Caco-2 (cell line): ENCODE data around the gene MGAM2. TPM values are rescaled to one million over a fixed set of nuclear protein-coding genes. Genes with fewer than 3 reads are reported as not detected.
"Not testable (repeated sequence)": the region's sequence is repeated elsewhere in the genome, so short reads cannot be mapped to it uniquely, and the experiment has no call there.

ENCODE experiments used
- BruUV-seq: library from RNA; stranded (reverse); fragments of 400-500 nt; replicated peaks from 2 replicates; lab custom pipeline; 2021; lab: Mats Ljungman, UMichigan
- CTCF ChIA-PET: fragments of 300-600 bp; sonication (Branson Sonifier 250); formaldehyde crosslinking; loops from one replicate; lab custom pipeline; 2022; ENCODE audit warnings: antibody characterized with exemption; lab: Charles Lee
- POLR2A ChIA-PET: fragments of 300-600 bp; sonication (Branson Sonifier 250); formaldehyde crosslinking; loops from one replicate; lab custom pipeline; 2022; ENCODE audit warnings: antibody characterized with exemption; lab: Charles Lee
- DNase-seq, 2 experiments: peaks; one replicate each; pipeline versions ENCODE4 v3.0.0 to v3.0.0-alpha.2; 2020 to 2022
- H3K27me3 ChIP-seq: replicated peaks from 2 replicates; pipeline ENCODE4 v1.6.0; 2011; ENCODE audit warnings: low read length; ENCODE audit not compliant: control insufficient read depth, insufficient read depth
- H3K36me3 ChIP-seq: 2 replicates; pipeline ENCODE4 v1.5.1; 2011; ENCODE audit warnings: low read length; ENCODE audit not compliant: control insufficient read depth, insufficient read depth
- H3K4me1 ChIP-seq: fragments of 250-450 bp; sonication (Bioruptor Pico); 2 replicates; pipeline ENCODE4 v1.5.1; 2020; ENCODE audit warnings: mild to moderate bottlenecking
- H3K4me3 ChIP-seq: 2 replicates; pipeline ENCODE4 v1.5.1; 2011; ENCODE audit warnings: low read depth, mild to moderate bottlenecking, control low read depth, low read length
- H3K9me3 ChIP-seq: fragments of 250-450 bp; sonication (Bioruptor Pico); 2 replicates; pipeline ENCODE4 v1.5.1; 2020; ENCODE audit warnings: mild to moderate bottlenecking, moderate library complexity
- H3K27ac Mint-ChIP-seq: one replicate; pipeline ENCODE4 v1.8.0; 2022; ENCODE audit warnings: mixed read lengths; ENCODE audit not compliant: unreplicated experiment
- H3K27me3 Mint-ChIP-seq: one replicate; pipeline ENCODE4 v1.8.0; 2022; ENCODE audit warnings: mixed read lengths; ENCODE audit not compliant: insufficient read depth, unreplicated experiment
- H3K36me3 Mint-ChIP-seq: one replicate; pipeline ENCODE4 v1.8.0; 2022; ENCODE audit warnings: mild to moderate bottlenecking, mixed read lengths; ENCODE audit not compliant: insufficient read depth, unreplicated experiment
- H3K4me1 Mint-ChIP-seq: one replicate; pipeline ENCODE4 v1.8.0; 2022; ENCODE audit warnings: low read depth, mixed read lengths; ENCODE audit not compliant: unreplicated experiment
- H3K4me3 Mint-ChIP-seq: one replicate; pipeline ENCODE4 v1.8.0; 2022; ENCODE audit warnings: mild to moderate bottlenecking, moderate library complexity, mixed read lengths; ENCODE audit not compliant: unreplicated experiment
- H3K9me3 Mint-ChIP-seq: one replicate; pipeline ENCODE4 v1.8.0; 2022; ENCODE audit warnings: mixed read lengths; ENCODE audit not compliant: unreplicated experiment
- intact Hi-C: fragments of 100-400 bp; cut with micrococcal nuclease; formaldehyde crosslinking; loops from one replicate; pipeline ENCODE4 v1.10.0; 2022; ENCODE audit not compliant: unreplicated experiment
- total RNA-seq: library from RNA; stranded (reverse); gene quantifications from 2 replicates; pipeline ENCODE4 v1.2.3, GENCODE V29; 2022
- TF ChIP-seq, protein P1 (sequence below), 2 experiments: fragments of 200-600 bp in 1 of 2; IDR thresholded peaks; 1 replicate in 1 of 2; 2 replicates in 1 of 2; pipeline versions ENCODE4 v1.5.1 to v1.8.0; 2011 to 2022; ENCODE audit warnings: antibody characterized with exemption in 1 of 2, control low read depth in 1 of 2, inconsistent platforms in 1 of 2, low read depth in 1 of 2, low read length in 1 of 2, mild to moderate bottlenecking in 1 of 2, moderate library complexity in 1 of 2; ENCODE audit not compliant: insufficient read depth in 1 of 2, severe bottlenecking in 1 of 2, unreplicated experiment in 1 of 2

The MGAM2 gene
- total RNA-seq, 1 experiment from 2014 or later = 0.70 TPM

DNA sequence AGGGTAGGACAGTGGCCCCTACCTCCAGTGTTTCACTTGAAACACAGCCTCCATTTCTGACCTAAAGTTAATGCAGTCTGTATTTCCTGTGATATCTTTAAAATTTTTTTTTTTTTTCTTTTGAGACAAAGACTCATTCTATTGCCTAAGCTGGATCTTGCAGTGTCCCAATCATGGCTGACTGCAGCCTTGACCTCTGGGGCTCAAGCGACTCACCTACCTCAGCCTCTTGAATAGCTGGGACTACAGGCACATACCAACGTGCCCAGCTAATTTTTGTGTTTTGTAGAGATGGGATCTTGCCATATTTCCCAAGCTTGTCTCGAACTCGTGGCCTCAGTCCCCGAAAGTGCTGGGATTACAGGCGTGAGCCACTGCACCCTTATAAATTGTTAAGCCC, 16.7 kb upstream of the MGAM2 start:
- H3K4me1 ChIP-seq = peaks cover 3% of the 10 kb centered on the region; the same call in 1 of the 2 replicates
- no peaks in the 10 kb centered on the region for H3K9me3 ChIP-seq
- no peak for DNase-seq
- Mint-ChIP-seq H3K27me3 (no peaks in the 10 kb centered on the region), H3K4me3 (no peak overlapping the region), H3K36me3 (no peaks in the 10 kb centered on the region), H3K27ac (no peak overlapping the region), H3K9me3 (no peaks in the 10 kb centered on the region), H3K4me1 (peaks cover 8% of the 10 kb centered on the region)
- BruUV-seq = no TSS peak
- CTCF ChIA-PET = no interaction called here
- POLR2A ChIA-PET = no interaction called here
- TF ChIP-seq, protein P1, sequence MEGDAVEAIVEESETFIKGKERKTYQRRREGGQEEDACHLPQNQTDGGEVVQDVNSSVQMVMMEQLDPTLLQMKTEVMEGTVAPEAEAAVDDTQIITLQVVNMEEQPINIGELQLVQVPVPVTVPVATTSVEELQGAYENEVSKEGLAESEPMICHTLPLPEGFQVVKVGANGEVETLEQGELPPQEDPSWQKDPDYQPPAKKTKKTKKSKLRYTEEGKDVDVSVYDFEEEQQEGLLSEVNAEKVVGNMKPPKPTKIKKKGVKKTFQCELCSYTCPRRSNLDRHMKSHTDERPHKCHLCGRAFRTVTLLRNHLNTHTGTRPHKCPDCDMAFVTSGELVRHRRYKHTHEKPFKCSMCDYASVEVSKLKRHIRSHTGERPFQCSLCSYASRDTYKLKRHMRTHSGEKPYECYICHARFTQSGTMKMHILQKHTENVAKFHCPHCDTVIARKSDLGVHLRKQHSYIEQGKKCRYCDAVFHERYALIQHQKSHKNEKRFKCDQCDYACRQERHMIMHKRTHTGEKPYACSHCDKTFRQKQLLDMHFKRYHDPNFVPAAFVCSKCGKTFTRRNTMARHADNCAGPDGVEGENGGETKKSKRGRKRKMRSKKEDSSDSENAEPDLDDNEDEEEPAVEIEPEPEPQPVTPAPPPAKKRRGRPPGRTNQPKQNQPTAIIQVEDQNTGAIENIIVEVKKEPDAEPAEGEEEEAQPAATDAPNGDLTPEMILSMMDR (IDR thresholded peaks at IDR 0.05; ENCODE audit: insufficient read depth in 1 of 2, low read depth in 1 of 2, low read length in 1 of 2, severe bottlenecking in 1 of 2, unreplicated experiment in 1 of 2) = no peak
- intact Hi-C loops = loop anchor here (1.0 to 5.0 kb wide), 2 partner anchors 31 to 98 kb away; partner anchors contain the start of gene MGAM
- H3K36me3 ChIP-seq = no peaks in the 10 kb centered on the region
- H3K27me3 ChIP-seq = no peaks in the 10 kb centered on the region
- H3K4me3 ChIP-seq = no peak overlapping the region

GRCh38 chr7:142097571-142097970, 13.9 kb upstream of the MGAM2 start:
- H3K36me3 ChIP-seq = no peaks in the 10 kb centered on the region
- no peaks in the 10 kb centered on the region for H3K27me3 Mint-ChIP-seq
- BruUV-seq = no TSS peak
- no peak overlapping the region for H3K4me3 ChIP-seq
- CTCF ChIA-PET = no interaction called here
- H3K4me1 Mint-ChIP-seq = peaks cover 16% of the 10 kb centered on the region
- H3K9me3 ChIP-seq = no peaks in the 10 kb centered on the region
- H3K27me3 ChIP-seq = no peaks in the 10 kb centered on the region
- TF ChIP-seq, protein P1 (IDR thresholded peaks at IDR 0.05; ENCODE audit: insufficient read depth in 1 of 2, low read depth in 1 of 2, low read length in 1 of 2, severe bottlenecking in 1 of 2, unreplicated experiment in 1 of 2) = no peak
- intact Hi-C loops = loop anchor here (5.0 kb wide), 1 partner anchor 100 kb away; the partner anchor contains the start of gene MGAM
- H3K4me1 ChIP-seq = peaks cover 11% of the 10 kb centered on the region
- no peaks in the 10 kb centered on the region for H3K9me3 Mint-ChIP-seq
- H3K27ac Mint-ChIP-seq = no peak overlapping the region
- POLR2A ChIA-PET = no interaction called here
- no peak overlapping the region for H3K4me3 Mint-ChIP-seq
- DNase-seq = no peak
- no peaks in the 10 kb centered on the region for H3K36me3 Mint-ChIP-seq

GRCh38 chr7:142098004-142098403, 13.5 kb upstream of the MGAM2 start:
- CTCF ChIA-PET = no interaction called here
- POLR2A ChIA-PET = interaction anchor here (0.5 kb wide), 1 partner anchor 1315 kb away, joined by 3 read pairs; no protein-coding TSS in a partner anchor
- H3K36me3 ChIP-seq = no peaks in the 10 kb centered on the region
- Mint-ChIP-seq H3K9me3 (no peaks in the 10 kb centered on the region), H3K4me3 (no peak overlapping the region), H3K4me1 (peaks cover 20% of the 10 kb centered on the region), H3K27me3 (no peaks in the 10 kb centered on the region), H3K36me3 (no peaks in the 10 kb centered on the region), H3K27ac (no peak overlapping the region)
- no TSS peak for BruUV-seq
- TF ChIP-seq, protein P1 (IDR thresholded peaks at IDR 0.05; ENCODE audit: insufficient read depth in 1 of 2, low read depth in 1 of 2, low read length in 1 of 2, severe bottlenecking in 1 of 2, unreplicated experiment in 1 of 2) = no peak
- H3K4me1 ChIP-seq = peaks cover 15% of the 10 kb centered on the region
- H3K9me3 ChIP-seq = no peaks in the 10 kb centered on the region
- H3K27me3 ChIP-seq = no peaks in the 10 kb centered on the region
- intact Hi-C loops = loop anchor here (5.0 kb wide), 1 partner anchor 101 kb away; the partner anchor contains the start of gene MGAM
- H3K4me3 ChIP-seq = no peak overlapping the region
- DNase-seq = no peak

DNA sequence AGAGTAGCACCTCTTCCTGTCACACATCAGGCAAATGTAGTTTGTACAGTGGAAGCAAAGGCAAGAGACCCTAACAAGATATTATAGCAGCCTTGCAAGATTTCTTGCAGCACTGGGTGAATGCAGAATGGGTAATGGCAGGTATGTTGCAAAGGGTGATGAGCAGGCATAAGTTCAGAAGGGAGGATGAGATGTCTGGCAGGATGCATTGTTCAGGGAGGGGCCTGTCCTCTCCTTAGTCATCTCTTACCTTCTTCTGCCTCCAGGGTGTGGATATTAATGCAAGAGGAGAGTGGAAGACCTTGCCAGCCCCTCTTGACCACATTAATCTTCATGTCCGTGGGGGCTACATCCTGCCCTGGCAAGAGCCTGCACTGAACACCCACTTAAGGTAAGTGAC, 12.2 kb upstream of the MGAM2 start:
- DNase-seq, H3K27me3 ChIP-seq, H3K27me3 Mint-ChIP-seq, BruUV-seq, CTCF ChIA-PET, H3K36me3 Mint-ChIP-seq, H3K4me3 ChIP-seq, H3K9me3 Mint-ChIP-seq, H3K9me3 ChIP-seq, POLR2A ChIA-PET, H3K27ac Mint-ChIP-seq, H3K4me3 Mint-ChIP-seq, H3K36me3 ChIP-seq: not testable (repeated sequence)
- H3K4me1 Mint-ChIP-seq = peaks cover 27% of the 10 kb centered on the region
- intact Hi-C loops = loop anchor here (5.0 kb wide), 1 partner anchor 102 kb away; the partner anchor contains the start of gene MGAM
- H3K4me1 ChIP-seq = peaks cover 26% of the 10 kb centered on the region
